Spinal cord (tissue), 10 donors: ENCODE measurements around the gene WDR43. TPM values are rescaled to one million over a fixed set of nuclear protein-coding genes. Genes with fewer than 3 reads are reported as not detected.

Experiments
- DNase-seq, 6 donors: peaks; one replicate each; pipeline versions ENCODE4 v3.0.0 to v3.0.0-alpha.2; 2013 to 2015; ENCODE audit warnings: low spot score in 6 of 6, low read depth in 4 of 6
- H3K27ac ChIP-seq: one replicate; pipeline ENCODE4 v1.5.1; 2013; ENCODE audit warnings: low read depth, low read length, control low read depth
- H3K27me3 ChIP-seq: one replicate; pipeline ENCODE4 v1.6.1; 2013; ENCODE audit warnings: low read length; ENCODE audit not compliant: control insufficient read depth, insufficient read depth
- H3K36me3 ChIP-seq: one replicate; pipeline ENCODE4 v1.6.1; 2013; ENCODE audit warnings: low read length; ENCODE audit not compliant: control insufficient read depth, insufficient read depth
- H3K4me1 ChIP-seq: one replicate; pipeline ENCODE4 v1.6.1; 2013; ENCODE audit warnings: low read length; ENCODE audit not compliant: control insufficient read depth, insufficient read depth
- H3K4me3 ChIP-seq: one replicate; pipeline ENCODE4 v1.5.1; 2013; ENCODE audit warnings: low read depth, low read length, control low read depth
- H3K9me3 ChIP-seq: one replicate; pipeline ENCODE4 v1.6.1; 2013; ENCODE audit warnings: low read length; ENCODE audit not compliant: control insufficient read depth, insufficient read depth
- WGBS: methylation state at CpG from one replicate; pipeline ENCODE4 v1.1.5; 2013; ENCODE audit warnings: missing lambda C conversion rate; ENCODE audit not compliant: insufficient coverage; 5-methylcytosine and 5-hydroxymethylcytosine counted together
- polyA plus RNA-seq, 2 donors: library from polyadenylated mRNA; unstranded; fragments of 120-200 nt; gene quantifications; one replicate each; pipeline ENCODE4 v1.2.1, GENCODE V29; 2013; ENCODE audit not compliant: insufficient read length in 2 of 2
- total RNA-seq, 2 donors: library from RNA; depleted of rRNA in 1 of 2; stranded (reverse); fragments of 120-200 nt in 1 of 2; fragments of >200 nt in 1 of 2; gene quantifications; one replicate each; pipeline versions ENCODE4 v1.2.3 to v1.2.4, GENCODE V29; 2013 to 2014
- donor health status: healthy.

The WDR43 gene
- total and polyA plus RNA-seq, 4 donors = 19.7 to 42.7 (median 29.4) TPM

GRCh38 chr2:28895189-28895893, 874 bp downstream of the WDR43 start:
- no peaks in the 10 kb centered on the region for H3K27me3 ChIP-seq
- H3K9me3 ChIP-seq = no peaks in the 10 kb centered on the region
- H3K4me1 ChIP-seq = peaks cover 6% of the 10 kb centered on the region
- 2% methylated on average over 12 of the region's 19 CpGs for WGBS
- no peak overlapping the region for H3K27ac ChIP-seq
- DNase-seq = peak in 1 of 6 donors; percentile 11
- H3K36me3 ChIP-seq = no peaks in the 10 kb centered on the region
- H3K4me3 ChIP-seq = peak overlapping the region; percentile 84

- Histone ChIP-seq H3K4me1 (peaks cover 6% of the 10 kb centered on the region), H3K36me3 (no peaks in the 10 kb centered on the region), H3K9me3 (no peaks in the 10 kb centered on the region), H3K27ac (no peak overlapping the region), H3K27me3 (no peaks in the 10 kb centered on the region), H3K4me3 (no peak overlapping the region)
- no peak for DNase-seq
- WGBS = no CpG with 5 or more reads among the region's 2 CpGs
Observed at GRCh38 chr2:28896906-28897305, 2.4 kb downstream of the WDR43 start.

- DNase-seq = no peak
- H3K36me3 ChIP-seq = no peaks in the 10 kb centered on the region
- no CpG with 5 or more reads among the region's 1 CpG for WGBS
- H3K4me1 ChIP-seq = peaks cover 6% of the 10 kb centered on the region
- no peak overlapping the region for H3K4me3 ChIP-seq
- no peaks in the 10 kb centered on the region for H3K27me3 ChIP-seq
- no peaks in the 10 kb centered on the region for H3K9me3 ChIP-seq
- H3K27ac ChIP-seq = no peak overlapping the region
Observed at GRCh38 chr2:28898048-28898447, 3.6 kb downstream of the WDR43 start.

- H3K4me1 ChIP-seq = no peaks in the 10 kb centered on the region
- no peak overlapping the region for H3K4me3 ChIP-seq
- WGBS = 62% methylated on average over 2 of the region's 2 CpGs
- no peaks in the 10 kb centered on the region for H3K9me3 ChIP-seq
- H3K36me3 ChIP-seq = peaks cover 7% of the 10 kb centered on the region
- no peak for DNase-seq
- H3K27me3 ChIP-seq = no peaks in the 10 kb centered on the region
- no peak overlapping the region for H3K27ac ChIP-seq
Observed at GRCh38 chr2:28901202-28901601, 6.7 kb downstream of the WDR43 start.

- no CpG with 5 or more reads among the region's 1 CpG for WGBS
- Histone ChIP-seq H3K27ac (no peak overlapping the region), H3K27me3 (no peaks in the 10 kb centered on the region), H3K4me1 (no peaks in the 10 kb centered on the region), H3K4me3 (no peak overlapping the region), H3K9me3 (no peaks in the 10 kb centered on the region), H3K36me3 (peaks cover 8% of the 10 kb centered on the region)
- DNase-seq = no peak
Observed at GRCh38 chr2:28901841-28902240, 7.4 kb downstream of the WDR43 start.

- H3K4me1 ChIP-seq = no peaks in the 10 kb centered on the region
- peaks cover 13% of the 10 kb centered on the region for H3K36me3 ChIP-seq
- 80% methylated on average over 1 of the region's 3 CpGs for WGBS
- no peak overlapping the region for H3K27ac ChIP-seq
- H3K27me3 ChIP-seq = no peaks in the 10 kb centered on the region
- no peaks in the 10 kb centered on the region for H3K9me3 ChIP-seq
- H3K4me3 ChIP-seq = no peak overlapping the region
- no peak for DNase-seq
Observed at GRCh38 chr2:28902584-28902983, 8.1 kb downstream of the WDR43 start.

- no CpG with 5 or more reads among the region's 2 CpGs for WGBS
- peaks cover 21% of the 10 kb centered on the region for H3K36me3 ChIP-seq
- DNase-seq = no peak
- H3K4me1 ChIP-seq = no peaks in the 10 kb centered on the region
- no peak overlapping the region for H3K27ac ChIP-seq
- no peaks in the 10 kb centered on the region for H3K27me3 ChIP-seq
- no peak overlapping the region for H3K4me3 ChIP-seq
- H3K9me3 ChIP-seq = no peaks in the 10 kb centered on the region
Observed at GRCh38 chr2:28904295-28904694, 9.8 kb downstream of the WDR43 start.

GRCh38 chr2:28904802-28905457, 10.5 kb downstream of the WDR43 start:
- no peak overlapping the region for H3K27ac ChIP-seq
- no peaks in the 10 kb centered on the region for H3K4me1 ChIP-seq
- DNase-seq = no peak
- H3K4me3 ChIP-seq = no peak overlapping the region
- WGBS = 100% methylated on average over 1 of the region's 2 CpGs
- no peaks in the 10 kb centered on the region for H3K27me3 ChIP-seq
- peaks cover 26% of the 10 kb centered on the region for H3K36me3 ChIP-seq
- no peaks in the 10 kb centered on the region for H3K9me3 ChIP-seq

GRCh38 chr2:28905533-28905932, 11.1 kb downstream of the WDR43 start:
- Histone ChIP-seq H3K27me3 (no peaks in the 10 kb centered on the region), H3K4me3 (no peak overlapping the region), H3K4me1 (no peaks in the 10 kb centered on the region), H3K27ac (no peak overlapping the region), H3K9me3 (no peaks in the 10 kb centered on the region), H3K36me3 (peaks cover 26% of the 10 kb centered on the region)
- no CpG with 5 or more reads among the region's 3 CpGs for WGBS
- no peak for DNase-seq

- Histone ChIP-seq H3K27ac (no peak overlapping the region), H3K27me3 (no peaks in the 10 kb centered on the region), H3K9me3 (no peaks in the 10 kb centered on the region), H3K4me3 (no peak overlapping the region), H3K4me1 (no peaks in the 10 kb centered on the region), H3K36me3 (peaks cover 28% of the 10 kb centered on the region)
- DNase-seq = no peak
- no CpG with 5 or more reads among the region's 4 CpGs for WGBS
Observed at GRCh38 chr2:28906376-28906775, 11.9 kb downstream of the WDR43 start.
